Bronchial epithelial cell (primary cell): ENCODE data around the gene TECPR2. TPM values are rescaled to one million over a fixed set of nuclear protein-coding genes. Genes with fewer than 3 reads are reported as not detected.

Experiments used
- DNase-seq: peaks from one replicate; pipeline ENCODE4 v3.0.0-alpha.2; 2010; ENCODE audit warnings: low read depth
- FAIRE-seq: peaks from 2 replicates; lab custom pipeline; 2011; peaks lifted over from hg19 to GRCh38; lab: Jason Lieb, UNC
- H3K27me3 ChIP-seq: 2 replicates; pipeline ENCODE4 v1.5.1; 2011; ENCODE audit warnings: low read length; ENCODE audit not compliant: control insufficient read depth, insufficient read depth
- H3K36me3 ChIP-seq: 2 replicates; pipeline ENCODE4 v1.5.1; 2011; ENCODE audit warnings: low read length; ENCODE audit not compliant: control insufficient read depth, insufficient read depth
- H3K4me3 ChIP-seq: 2 replicates; pipeline ENCODE4 v1.5.1; 2011; ENCODE audit warnings: mild to moderate bottlenecking, low read depth, low read length, control low read depth
- total RNA-seq: library from RNA; depleted of rRNA; stranded (reverse); fragments of >200 nt; gene quantifications from 2 replicates; pipeline ENCODE4 v1.2.1, GENCODE V29; 2014
- TF ChIP-seq, protein P1 (sequence below): IDR thresholded peaks from 2 replicates; pipeline ENCODE4 v1.5.1; 2011; ENCODE audit warnings: mild to moderate bottlenecking, moderate library complexity, low read length, control low read depth, inconsistent platforms; ENCODE audit not compliant: insufficient read depth, severe bottlenecking

Gene TECPR2
- total RNA-seq, 1 donor from 2014 or later, result 4.7 TPM

DNA sequence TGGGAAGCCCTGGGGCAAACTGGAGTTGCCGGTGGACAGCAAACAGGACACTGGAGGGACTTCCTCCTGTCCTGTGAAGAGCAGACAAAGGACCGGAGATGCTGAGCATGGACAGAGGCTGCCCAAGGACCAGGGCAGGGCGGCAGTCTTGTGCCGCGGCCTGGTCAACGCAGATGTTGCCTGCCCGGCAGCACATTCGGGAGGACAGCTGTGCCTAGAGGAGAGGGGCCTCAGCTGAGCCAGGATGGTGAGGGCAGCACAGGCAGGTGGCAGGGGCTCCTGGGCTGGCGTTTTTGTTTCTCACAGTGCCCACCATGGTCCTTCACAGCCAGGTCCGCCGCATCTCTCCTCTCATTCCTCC is 133.6 kb downstream of the TECPR2 start:
- no peak overlapping the region for H3K4me3 ChIP-seq
- peaks cover 9% of the 10 kb centered on the region for H3K36me3 ChIP-seq
- DNase-seq (no peak), FAIRE-seq (no peak)
- TF ChIP-seq, protein P1, sequence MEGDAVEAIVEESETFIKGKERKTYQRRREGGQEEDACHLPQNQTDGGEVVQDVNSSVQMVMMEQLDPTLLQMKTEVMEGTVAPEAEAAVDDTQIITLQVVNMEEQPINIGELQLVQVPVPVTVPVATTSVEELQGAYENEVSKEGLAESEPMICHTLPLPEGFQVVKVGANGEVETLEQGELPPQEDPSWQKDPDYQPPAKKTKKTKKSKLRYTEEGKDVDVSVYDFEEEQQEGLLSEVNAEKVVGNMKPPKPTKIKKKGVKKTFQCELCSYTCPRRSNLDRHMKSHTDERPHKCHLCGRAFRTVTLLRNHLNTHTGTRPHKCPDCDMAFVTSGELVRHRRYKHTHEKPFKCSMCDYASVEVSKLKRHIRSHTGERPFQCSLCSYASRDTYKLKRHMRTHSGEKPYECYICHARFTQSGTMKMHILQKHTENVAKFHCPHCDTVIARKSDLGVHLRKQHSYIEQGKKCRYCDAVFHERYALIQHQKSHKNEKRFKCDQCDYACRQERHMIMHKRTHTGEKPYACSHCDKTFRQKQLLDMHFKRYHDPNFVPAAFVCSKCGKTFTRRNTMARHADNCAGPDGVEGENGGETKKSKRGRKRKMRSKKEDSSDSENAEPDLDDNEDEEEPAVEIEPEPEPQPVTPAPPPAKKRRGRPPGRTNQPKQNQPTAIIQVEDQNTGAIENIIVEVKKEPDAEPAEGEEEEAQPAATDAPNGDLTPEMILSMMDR, result no peak
- H3K27me3 ChIP-seq, result no peaks in the 10 kb centered on the region

DNA sequence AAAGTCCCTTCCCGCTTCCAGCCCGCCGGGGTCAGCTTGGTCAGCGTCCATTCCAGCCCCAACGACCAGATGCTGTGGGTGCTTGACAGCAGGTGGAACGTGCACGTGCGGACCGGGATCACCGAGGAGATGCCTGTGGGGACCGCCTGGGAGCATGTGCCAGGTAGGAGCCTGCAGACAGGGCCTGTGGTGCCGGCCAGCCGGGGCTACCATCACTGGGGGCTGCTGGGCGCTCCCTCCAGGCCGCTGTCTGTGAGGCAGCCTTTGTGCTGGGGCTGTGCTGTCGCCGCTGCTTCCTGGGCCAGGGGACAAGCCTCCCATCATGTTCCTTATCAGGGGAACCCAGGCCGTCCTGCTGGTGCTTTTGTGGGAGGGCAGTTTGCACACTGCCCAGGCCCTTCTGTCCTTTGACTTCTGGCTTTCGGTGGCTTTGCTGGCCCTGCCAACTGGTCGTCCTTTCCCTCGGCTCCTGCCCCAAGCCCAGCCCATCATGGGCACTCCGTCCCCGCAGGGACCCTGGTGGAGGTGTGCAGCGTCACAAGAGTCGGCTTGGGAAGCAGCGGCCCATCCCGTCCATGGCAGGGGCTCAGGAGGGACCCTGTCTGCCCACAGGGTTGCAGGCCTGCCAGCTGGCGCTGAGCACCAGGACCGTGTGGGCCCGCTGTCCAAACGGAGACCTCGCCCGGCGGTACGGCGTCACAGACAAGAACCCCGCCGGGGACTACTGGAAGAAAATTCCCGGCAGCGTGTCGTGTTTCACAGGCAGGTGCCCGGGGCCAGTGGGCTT is 134.4 kb downstream of the TECPR2 start:
- DNase-seq, result no peak
- no peak for FAIRE-seq
- Histone ChIP-seq H3K4me3 (no peak overlapping the region), H3K27me3 (no peaks in the 10 kb centered on the region), H3K36me3 (peaks cover 9% of the 10 kb centered on the region)
- TF ChIP-seq, protein P1, result no peak

GRCh38 chr14:102497998-102498677 is 135.4 kb downstream of the TECPR2 start:
- Histone ChIP-seq H3K4me3 (no peak overlapping the region), H3K36me3 (peaks cover 9% of the 10 kb centered on the region), H3K27me3 (no peaks in the 10 kb centered on the region)
- DNase-seq (no peak), FAIRE-seq (no peak)
- TF ChIP-seq, protein P1, result peak; percentile 18

DNA sequence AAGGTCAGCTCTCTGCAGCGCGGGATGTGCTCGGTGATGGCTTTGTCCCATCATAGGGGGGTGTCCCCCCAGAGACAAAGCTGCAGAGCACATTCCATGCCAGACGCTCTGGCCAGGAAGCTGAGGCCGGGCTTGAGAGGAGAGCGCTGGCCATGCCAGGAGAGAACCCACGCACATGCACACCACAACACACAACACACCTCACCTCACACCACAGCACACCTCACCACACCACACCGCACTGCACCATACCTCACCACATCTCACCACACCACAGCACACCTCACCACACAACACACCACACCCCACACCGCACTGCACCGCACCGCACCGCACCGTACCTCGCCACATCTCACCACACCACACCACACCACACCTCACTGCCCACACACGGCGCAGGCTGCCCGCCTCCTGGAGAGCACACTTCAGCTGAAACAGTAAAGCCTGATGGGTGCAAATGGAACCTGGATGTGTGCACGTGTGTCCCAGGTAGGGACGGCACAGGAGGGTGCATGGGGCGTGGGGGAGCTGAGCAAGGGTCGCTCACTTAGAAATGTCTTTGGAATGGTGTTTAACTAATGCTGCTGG is 136.0 kb downstream of the TECPR2 start:
- Histone ChIP-seq H3K27me3 (no peaks in the 10 kb centered on the region), H3K36me3 (peaks cover 9% of the 10 kb centered on the region), H3K4me3 (no peak overlapping the region)
- FAIRE-seq (peak; percentile 99), DNase-seq (no peak)
- TF ChIP-seq, protein P1, result no peak

DNA sequence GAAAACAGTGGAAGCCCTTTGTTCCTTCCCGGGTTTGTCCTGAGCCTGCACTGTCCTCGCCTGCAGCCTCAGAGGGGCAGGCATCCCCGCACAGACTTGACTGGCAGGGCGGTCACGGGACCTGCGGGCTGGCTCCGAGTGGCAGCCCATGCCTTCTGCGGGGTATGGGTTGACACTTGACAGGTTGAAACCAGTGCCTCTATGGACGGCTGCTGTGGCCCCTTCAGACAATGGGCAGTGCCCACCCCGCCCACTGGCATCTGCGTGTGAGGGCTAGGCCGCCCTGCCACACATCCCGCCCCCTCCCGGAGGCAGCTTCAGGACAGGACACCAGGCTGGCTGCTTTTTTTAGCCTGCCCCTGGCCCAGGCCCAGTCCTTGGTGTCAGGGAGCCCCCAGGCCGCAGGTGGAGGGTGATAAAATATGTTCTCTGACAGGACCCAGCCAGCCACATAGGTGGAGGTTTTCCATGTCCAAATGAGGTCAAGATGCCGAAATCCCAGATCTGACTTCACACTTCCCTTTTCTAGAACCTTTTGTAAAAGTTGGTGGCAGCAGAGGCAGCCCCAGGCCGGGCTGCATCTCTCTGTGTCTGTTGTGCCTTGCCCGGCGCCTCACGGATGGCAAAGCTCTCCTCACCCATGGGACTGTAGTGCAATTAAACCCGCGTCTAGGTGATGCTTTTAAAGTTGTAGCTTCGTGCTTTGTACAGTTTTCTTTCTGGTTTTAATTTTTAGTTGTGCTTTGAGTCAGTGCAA is 136.8 kb downstream of the TECPR2 start:
- peaks cover 9% of the 10 kb centered on the region for H3K36me3 ChIP-seq
- TF ChIP-seq, protein P1, result no peak
- H3K4me3 ChIP-seq, result no peak overlapping the region
- FAIRE-seq, result peak; percentile 28
- DNase-seq, result no peak
- no peaks in the 10 kb centered on the region for H3K27me3 ChIP-seq
